Measurements from ENCODE around the gene LAMC1.

The LAMC1 gene

DNA sequence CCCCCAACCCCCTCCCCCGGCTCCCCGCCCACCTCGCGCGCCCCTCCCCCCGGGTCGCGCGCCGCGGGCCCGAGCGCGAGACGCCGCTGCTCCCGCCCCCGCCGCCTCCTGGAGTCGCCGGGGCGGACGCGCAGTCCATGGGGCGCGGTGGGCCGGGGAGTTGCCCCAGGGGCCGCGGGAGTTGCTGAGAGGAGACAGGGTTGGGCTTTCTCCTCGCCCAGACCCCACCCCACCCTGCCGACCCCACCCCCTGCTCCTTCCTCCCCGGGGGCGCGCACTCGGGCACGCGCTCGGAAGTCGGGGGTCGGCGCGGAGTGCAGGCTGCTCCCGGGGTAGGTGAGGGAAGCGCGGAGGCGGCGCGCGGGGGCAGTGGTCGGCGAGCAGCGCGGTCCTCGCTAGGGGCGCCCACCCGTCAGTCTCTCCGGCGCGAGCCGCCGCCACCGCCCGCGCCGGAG lies at the start of gene LAMC1:
LAMC1 (plus strand) TSS at position 275 of the 455 bp plus-strand sequence. CDS start 297 bp downstream, outside the sequence.
- no peak for DNase-seq (ENCODE audit: low spot score)

DNA sequence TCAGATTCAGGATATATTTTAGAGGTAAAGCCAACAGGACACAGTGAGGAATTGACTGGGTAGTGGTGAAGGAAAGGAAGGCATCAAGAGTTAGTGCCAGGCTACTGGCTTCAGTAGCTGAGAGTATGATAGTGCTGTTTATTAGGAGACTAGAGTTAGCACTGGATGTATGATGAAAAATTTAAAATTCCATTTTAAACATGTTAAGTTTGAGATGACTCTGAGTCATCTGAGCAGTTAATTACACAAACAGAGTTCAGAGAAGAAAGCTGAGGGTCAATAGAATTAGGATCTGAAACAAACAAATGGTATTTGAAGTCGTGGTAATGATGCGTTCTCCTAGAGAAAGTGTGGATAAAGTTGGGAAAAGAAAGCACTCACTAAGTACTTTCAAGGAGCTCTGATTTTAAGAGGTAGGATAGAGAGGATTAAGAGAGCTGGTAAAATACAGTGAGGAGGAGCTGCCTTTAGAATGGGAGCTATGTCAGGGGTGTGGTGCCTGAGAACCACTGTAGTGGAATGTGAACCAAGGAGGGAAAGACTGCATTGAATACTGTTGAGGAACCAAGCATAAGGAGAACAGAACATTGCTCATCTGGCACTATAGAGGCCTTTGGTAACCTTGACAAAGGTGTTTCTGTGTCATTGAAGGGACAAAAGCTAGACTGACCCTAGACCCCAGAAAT lies 48.6 kb upstream of the LAMC1 start:
- no peak for DNase-seq (ENCODE audit: low spot score)

DNA sequence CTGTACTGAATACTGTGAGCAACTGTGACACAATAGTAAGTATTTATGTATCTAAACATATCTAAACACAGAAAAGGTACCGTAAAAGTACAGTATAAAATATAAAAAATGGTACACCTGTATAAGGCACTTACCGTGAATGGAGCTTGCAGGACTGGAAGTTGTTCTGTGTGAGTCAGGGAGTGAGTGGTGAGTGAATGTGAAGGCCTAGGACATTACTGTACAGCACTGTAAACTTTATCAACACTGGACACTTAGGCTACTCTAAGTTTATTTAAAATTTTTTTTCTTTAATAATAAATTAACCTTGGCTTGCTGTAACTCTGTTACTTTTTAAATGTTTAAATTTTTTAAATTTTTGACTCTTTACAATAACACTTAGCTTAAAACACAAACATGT lies 45.7 kb upstream of the LAMC1 start:
- no peak for DNase-seq (ENCODE audit: low spot score)

DNA sequence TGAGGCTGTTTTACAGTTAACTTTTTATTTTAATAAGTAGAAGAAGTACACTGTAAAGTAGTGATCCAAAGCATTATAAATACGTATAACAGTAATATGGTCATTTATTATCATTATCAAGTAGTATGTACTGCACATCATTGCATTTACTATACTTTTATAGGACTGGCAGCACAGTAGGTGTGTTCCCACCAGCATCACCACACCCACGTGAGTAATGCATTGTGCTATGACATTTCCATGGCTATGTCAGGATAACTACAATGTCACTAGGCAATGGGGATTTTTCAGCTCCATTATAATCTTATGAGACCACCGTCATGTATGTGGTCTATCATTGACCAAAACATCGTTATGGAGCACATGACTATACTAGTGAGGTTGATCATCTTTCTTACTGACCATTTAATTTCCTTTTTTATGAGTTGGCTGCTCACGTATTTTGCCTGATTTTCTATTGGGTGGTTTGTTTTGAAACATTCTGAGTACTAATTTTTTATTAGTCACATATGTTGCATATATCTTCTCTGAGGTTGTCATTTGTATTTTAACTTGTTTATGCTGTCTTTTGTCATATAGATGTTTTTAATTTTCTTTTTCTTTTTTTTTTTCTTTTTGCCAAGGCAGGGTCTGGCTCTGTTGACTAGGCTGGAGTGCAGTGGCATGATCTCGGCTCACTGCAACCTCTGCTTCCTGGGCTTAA lies 44.9 kb upstream of the LAMC1 start:
- DNase-seq (ENCODE audit: low spot score), result no peak

DNA sequence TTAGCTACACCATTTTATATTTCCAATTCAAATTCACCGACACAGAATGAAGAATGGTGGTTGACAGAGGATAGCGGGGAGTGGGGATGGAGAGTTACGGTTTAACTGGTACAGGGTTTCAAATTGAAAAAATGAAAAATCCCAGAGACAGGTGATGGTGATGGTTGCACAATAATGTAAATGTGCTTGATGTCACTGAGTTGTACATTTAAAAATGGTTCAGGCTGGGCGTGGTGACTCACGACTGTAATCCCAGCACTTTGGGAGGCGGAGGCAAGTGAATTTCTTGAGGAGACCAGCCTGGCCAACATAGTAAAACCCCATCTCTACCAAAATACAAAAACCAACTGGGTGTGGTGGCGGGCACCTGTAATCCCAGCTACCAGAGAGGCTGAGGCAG lies 39.1 kb upstream of the LAMC1 start:
- no peak for DNase-seq (ENCODE audit: low spot score)

DNA sequence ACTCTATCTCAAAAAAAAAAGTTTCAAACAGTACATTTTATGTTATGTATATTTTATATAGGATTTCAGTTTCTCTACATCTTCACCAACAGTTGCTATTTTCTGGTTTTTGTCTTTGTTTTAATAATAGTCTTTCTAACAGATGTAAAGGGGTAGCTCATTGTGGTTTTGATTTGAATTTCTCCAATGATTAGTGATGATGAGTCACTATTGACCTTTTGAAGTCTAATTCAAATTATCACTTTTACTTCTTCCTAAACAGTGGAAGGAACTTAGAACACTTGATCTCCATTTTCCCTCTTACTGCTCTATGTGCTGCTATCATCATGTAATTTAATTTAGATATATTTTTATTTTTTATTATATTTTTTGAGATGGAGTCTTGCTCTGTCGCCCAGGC lies 38.6 kb upstream of the LAMC1 start:
- DNase-seq (ENCODE audit: low spot score), result no peak

DNA sequence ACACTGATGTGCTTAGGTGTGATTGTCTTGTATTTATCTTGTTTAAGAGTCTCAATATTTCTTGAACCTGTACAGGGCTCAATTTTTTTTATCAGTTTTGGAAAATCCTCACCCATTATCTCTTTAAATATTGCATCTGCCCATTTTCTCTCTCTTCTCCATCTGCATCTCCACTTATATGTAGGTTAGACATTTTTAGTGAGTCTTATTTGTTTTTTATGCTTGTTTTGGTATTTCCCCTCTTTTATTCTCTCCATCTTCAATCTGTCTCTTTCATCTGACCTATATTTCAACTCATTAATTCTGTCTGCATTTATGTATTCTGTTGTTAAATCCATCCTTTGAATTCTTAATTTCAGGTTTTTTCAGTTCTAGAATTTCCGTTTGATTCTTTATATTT lies 37.3 kb upstream of the LAMC1 start:
- no peak for DNase-seq (ENCODE audit: low spot score)

DNA sequence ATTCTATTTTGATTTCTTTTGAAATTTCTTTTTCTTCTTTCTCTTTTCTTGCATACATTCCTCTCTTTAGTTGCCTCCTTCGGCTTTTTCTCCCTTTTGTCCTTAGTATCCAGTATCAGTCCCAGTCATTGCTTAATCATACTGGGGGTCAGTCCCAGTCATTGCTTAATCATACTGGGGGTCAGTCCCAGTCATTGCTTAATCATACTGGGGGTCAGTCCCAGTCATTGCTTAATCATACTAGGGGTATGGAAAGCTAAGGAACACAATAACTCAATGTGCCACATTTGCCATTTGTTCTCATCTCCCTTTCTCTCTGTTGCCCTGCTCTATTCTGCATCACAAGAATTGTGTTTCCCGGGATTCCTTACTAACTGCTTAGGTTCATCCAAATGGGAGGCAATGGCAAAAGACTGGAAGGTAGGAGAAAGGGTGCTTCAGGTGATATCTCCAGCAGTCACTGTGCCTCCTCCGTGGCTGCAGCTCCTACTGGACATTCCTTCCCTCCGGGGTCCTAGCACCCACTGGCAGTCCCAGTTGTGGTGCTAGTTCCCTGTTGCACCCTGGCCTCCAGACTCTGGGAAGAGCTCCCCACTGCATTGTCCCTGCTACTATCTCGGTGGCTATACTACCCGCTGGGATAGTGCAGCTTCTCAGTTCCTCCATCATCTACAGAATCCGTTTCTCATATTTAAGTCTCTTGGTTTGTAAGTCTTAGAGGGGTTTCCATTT lies 32.6 kb upstream of the LAMC1 start:
- DNase-seq (ENCODE audit: low spot score), result no peak

DNA sequence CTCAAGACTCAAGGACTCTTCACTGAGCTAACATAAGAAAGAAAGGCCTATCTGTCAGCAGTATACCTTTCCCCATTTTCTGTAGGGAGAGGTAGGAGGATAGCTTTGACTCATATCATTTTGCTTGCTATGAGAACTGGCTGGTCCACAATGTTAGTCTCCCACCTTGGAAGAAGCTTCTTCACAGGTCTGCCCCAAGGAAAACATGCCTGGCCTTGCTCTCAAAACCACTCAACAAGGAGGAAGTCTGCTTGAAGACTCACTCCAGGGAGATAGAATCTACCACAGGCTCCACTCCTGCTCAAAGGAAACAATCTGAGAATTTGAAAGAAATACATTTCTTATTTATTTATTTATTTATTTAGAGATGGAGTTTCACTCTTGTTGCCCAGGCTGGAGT lies 29.5 kb upstream of the LAMC1 start:
- no peak for DNase-seq (ENCODE audit: low spot score)

DNA sequence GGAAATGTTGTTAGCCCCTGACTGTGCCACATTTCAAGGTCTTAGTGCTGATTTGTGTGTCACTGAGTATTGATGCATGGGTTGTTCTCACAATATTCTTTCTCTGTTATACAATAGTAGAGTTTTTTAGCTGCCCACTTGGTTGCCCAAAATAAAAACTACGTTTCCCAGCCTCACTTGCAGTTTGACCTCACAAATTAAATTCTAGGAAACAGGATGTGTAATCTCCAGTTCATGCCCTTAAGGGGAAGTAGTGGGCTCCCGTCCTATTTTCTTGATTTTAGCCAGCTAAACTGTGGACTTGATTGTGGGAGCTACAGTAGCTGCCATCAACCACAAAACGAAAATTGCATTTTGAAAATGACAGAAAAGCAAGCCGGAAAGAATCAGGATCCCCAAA lies 27.3 kb upstream of the LAMC1 start:
- no peak for DNase-seq (ENCODE audit: low spot score)

DNA sequence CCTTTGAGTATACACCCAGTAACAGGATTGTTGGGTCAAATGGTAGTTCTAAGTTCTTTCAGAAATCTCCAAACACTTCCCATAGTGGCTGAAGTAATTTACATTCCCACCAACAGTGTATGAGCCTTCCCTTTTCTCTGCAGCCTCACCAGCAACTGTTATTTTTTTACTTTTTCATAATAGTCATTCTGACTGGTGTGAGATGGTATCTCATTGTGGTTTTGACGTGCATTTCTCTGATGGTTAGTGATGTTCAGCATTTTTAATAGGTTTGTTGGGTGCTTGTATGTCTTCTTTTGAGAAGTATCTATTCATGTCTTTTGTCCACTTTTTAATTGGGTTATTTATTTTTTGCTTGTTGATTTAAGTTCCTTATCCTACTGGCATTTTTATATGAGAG lies 26.4 kb upstream of the LAMC1 start:
- no peak for DNase-seq (ENCODE audit: low spot score)

DNA sequence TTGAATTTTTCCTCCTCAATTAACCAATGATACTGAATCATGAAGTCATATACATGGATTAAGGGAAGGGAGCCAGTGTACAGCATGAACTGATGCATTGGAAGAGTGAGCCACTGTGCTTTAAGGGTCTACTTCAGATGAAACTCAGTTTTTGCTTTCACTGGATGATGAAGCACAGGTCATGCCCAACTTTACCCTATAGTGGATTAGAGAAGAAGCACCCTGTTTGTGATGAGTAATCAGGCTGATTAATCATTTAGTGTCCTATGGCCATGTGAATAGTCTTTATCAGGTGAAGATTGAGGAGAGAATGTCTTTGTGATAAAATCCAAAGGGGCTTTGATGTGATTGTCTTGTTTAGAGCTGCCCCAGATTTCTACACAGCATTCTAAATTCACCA lies 24.7 kb upstream of the LAMC1 start:
- DNase-seq (ENCODE audit: low spot score), result no peak

DNA sequence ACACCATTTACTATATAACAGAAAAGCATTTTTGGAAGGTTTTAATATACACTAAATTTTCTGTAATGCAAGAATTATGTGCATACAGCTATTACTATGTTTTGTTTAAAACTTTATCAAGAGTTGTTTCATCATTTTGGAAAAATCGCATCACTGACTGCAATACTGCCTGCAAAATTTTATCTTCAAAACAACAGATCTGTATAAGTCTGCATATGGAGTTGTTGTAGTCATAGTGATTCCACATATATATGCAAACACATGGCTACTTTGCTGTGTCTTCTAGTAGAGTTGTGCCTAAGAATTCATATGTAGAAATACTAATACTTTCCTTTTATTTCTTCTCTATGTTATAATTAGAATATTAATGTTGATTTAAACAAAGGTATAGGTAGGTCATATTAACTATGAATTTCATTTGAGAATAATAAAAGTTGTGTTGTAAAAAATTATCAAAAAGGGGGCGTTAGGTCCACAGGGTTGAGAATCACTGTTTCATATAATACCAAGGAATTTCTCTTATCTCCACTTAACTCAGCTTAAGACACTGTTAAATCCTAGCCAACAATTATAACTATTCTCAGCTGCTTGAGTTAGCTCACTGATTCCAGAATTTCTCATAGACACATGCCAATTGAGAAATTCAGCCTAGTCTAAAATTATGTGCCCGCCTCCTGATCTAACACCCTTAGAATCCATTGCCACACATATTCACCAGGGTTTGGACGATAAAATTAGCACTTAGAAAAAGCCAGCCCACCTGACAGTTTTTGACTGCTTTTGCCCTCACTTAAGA lies 22.9 kb upstream of the LAMC1 start:
- no peak for DNase-seq (ENCODE audit: low spot score)

DNA sequence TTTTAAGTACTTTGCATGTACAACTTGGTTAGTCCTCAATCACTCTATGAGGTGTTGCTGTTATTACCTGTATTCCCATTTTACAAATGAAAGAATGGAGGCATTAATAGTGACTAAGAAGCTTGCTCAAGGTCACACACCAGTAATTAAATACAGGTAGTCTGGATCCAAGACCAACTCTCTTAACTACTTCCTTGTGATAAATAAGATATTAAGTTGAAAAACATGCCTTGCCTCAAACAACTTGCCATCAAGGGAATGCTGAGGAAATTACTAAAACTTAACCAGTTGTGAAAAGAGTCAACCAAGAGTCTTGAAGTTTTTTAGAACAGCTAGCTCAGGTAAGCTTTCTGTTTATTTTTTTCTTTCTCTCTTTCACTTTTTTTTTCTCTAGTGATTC lies 21.0 kb upstream of the LAMC1 start:
- DNase-seq (ENCODE audit: low spot score), result no peak

DNA sequence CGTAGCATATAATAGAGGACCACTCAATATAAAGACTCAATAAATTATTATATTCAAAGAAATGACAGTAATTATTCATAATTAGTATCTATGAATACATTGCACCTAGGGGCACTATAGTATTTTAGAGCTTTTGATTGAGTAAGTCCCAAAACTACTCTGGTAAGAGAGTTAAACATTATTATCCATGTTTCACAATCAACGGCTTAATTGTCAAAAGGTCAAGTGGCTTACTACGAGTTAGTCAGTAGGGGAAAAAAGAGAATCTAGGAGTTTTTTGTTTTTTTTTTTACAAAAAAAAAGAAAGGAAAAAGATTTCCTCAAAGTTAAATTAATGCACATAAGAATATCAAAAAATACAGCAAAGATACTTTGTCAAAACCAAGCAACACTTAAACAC lies 20.4 kb upstream of the LAMC1 start:
- DNase-seq (ENCODE audit: low spot score), result no peak

DNA sequence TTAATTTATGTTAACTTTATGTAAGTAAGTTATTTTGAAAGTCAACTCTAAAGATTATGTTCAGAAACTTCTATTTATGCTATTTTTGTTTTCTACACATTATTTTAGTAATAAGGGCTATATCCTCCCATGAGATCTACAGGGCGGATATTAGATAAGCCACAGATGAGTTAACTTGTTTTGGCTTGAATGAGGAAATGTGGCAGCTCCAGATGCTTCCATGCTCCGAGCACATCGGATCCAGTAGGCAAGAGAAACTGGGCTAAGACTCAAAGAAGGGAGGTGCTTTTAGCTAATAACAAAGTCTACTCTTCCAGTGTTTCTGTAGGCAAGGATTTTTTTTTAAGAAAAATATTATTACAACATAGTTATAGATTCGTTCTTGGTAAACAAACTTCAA lies 20.0 kb upstream of the LAMC1 start:
- DNase-seq (ENCODE audit: low spot score), result no peak

DNA sequence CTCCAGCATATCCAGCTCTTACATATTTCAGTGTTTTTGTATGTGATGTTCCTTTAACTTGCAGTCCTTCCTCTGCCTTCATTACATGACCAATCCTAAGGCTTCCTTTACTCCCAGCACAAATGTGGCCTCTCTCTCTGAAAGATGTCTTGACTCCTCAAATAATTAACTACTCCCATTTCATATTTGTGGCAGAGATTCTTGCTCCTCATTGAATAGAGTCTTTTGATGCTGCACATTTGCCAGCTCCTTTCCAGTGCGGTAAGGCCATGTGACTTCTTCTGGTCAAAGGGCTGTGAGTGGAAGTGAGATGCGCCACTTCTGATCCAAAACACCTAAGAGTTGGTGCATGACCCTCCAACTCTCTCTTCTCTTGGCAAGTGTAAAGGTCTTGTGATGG lies 19.1 kb upstream of the LAMC1 start:
- no peak for DNase-seq (ENCODE audit: low spot score)

DNA sequence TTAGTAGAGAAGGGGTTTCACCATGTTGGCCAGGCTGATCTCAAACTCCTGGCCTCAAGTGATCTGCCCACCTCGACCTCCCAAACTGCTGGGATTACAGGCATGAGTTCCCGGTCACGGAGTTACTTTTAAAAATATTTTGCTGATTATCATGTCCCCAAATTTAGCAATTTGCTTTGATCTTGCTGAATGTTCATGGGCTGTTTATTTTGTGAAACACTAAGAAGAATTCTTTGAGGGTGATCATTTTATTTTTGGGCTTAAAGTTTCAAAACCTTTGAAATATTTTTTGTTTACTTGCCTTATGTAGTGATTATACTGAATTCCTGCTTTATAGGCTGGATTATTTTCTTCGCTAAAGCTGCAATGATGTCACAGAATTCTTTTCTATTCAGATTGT lies 11.4 kb upstream of the LAMC1 start:
- DNase-seq (ENCODE audit: low spot score), result no peak

DNA sequence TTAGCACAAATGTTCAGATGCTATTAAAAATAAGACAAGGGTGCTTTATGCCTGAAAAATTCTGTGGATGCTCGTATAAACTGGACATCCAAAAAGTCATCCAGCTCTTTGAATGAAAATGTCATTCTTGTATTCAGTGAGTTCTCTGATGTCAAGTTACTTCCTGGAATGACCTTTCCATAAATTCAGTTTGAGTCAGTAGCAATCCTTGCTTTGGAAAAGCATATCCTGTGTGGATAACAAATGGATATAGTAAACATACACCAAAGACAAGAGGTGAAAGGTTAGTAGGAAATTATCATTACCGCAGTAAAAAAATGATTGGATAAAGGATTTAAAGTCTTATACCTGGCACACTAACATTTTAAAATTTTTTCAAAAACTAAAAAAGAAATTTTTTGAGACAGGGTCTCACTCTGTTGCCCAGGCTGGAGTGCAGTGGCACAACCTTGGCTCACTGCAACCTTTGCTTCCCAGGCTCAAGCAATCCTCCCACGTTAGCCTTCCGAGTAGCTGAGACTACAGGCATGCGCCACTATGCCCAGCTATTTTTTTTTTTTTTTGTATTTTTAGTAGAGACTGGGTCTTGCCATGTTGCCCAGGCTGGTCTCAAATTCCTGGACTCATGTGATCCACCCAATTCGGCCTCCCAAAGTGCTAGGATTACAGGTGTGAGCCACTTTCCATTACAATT lies 10.8 kb upstream of the LAMC1 start:
- DNase-seq (ENCODE audit: low spot score), result no peak

DNA sequence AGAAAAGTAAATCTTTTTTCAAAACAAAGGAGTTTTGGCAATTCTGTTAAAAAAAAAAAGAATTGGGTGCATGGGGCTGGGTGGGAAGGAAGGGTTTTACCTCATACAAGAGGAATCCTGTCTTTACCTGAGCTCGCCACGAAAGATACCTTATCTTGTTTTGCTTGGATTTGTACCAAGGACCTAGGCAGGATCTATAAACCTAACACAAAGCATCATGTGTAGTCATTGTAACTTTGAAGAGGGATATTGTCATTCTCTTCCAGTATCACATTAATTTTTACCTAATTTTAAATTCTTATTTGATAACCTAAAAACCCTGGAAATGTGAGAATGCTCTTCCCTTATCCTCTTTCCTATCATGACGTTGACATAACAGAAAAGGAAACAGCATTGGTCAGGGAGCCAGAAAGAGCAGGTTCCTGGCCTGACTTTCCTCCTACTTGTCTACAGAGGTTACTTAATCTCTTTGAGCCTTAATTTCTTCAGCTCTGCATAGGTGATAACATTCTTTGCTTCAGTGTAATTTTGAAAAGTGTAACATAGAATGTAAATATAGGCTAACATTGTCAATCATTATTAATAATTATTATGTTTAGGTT lies 4.0 kb upstream of the LAMC1 start:
- no peak for DNase-seq (ENCODE audit: low spot score)

DNA sequence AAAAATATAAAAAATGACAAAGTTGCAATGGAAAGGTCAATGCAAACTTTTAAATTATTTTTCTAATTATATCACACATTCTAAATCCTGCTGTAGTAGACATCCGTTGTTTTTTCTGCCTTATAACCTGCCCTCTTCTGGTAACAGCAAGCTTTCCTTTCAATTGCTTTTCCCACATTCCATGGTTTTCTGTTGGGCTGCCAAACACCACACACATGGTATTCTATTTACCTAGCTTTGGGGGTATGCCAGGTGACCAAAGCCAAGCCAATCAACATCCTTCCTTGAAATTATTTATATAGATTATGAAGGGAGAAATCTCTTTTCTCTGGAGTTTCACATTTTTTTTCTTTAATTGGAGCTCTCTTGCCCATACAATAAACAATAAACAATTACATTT lies 3.4 kb upstream of the LAMC1 start:
- DNase-seq (ENCODE audit: low spot score), result no peak

All from CD4-positive, alpha-beta T cell treated with Interleukin-6 at 100 ng/mL for 8 hours (primary cell).